ENCODE data around the gene THSD4. TPM values are rescaled to one million over a fixed set of nuclear protein-coding genes. Genes with fewer than 3 reads are reported as not detected.

THSD4 gene
- total RNA-seq, 4 donors from 2014 or later = 10.7 to 59.5 (median 49.0) TPM

DNA sequence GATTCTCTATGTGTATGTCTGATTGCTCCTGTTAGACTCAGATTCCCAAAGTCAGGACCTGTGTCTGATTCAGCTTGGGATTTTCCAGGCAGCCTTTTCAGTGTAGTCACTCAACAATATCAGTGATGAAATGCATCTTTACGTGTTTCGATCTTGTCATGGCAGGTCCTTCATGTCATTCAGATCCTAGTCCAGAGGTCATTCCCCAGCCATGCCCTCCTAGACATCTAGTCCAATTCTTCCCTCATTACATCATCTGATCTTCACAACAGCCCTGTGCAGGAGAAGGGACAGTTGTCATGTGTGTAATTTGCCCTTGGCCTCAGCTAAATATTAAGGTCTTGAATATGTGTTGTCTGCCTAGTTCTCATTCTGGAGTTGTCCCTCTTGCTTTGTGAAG lies 541.9 kb downstream of the THSD4 start:
- no peaks in the 10 kb centered on the region for H3K36me3 ChIP-seq
- TF ChIP-seq, protein P1, sequence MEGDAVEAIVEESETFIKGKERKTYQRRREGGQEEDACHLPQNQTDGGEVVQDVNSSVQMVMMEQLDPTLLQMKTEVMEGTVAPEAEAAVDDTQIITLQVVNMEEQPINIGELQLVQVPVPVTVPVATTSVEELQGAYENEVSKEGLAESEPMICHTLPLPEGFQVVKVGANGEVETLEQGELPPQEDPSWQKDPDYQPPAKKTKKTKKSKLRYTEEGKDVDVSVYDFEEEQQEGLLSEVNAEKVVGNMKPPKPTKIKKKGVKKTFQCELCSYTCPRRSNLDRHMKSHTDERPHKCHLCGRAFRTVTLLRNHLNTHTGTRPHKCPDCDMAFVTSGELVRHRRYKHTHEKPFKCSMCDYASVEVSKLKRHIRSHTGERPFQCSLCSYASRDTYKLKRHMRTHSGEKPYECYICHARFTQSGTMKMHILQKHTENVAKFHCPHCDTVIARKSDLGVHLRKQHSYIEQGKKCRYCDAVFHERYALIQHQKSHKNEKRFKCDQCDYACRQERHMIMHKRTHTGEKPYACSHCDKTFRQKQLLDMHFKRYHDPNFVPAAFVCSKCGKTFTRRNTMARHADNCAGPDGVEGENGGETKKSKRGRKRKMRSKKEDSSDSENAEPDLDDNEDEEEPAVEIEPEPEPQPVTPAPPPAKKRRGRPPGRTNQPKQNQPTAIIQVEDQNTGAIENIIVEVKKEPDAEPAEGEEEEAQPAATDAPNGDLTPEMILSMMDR (IDR thresholded peaks at IDR 0.05) = no peak
- no peak for TF ChIP-seq POLR2A (IDR thresholded peaks at IDR 0.05)
- no peak overlapping the region for H3K27ac ChIP-seq
- no peaks in the 10 kb centered on the region for H3K9me3 ChIP-seq
- no peaks in the 10 kb centered on the region for H3K4me1 ChIP-seq
- DNase-seq = no peak
- no peaks in the 10 kb centered on the region for H3K27me3 ChIP-seq
- no peak overlapping the region for H3K4me3 ChIP-seq

GRCh38 chr15:71658036-71658435 lies 542.8 kb downstream of the THSD4 start:
- TF ChIP-seq, protein P1 (IDR thresholded peaks at IDR 0.05) = no peak
- no peak for TF ChIP-seq POLR2A (IDR thresholded peaks at IDR 0.05)
- H3K4me3 ChIP-seq = no peak overlapping the region
- no peaks in the 10 kb centered on the region for H3K9me3 ChIP-seq
- no peaks in the 10 kb centered on the region for H3K4me1 ChIP-seq
- no peaks in the 10 kb centered on the region for H3K36me3 ChIP-seq
- H3K27ac ChIP-seq = no peak overlapping the region
- DNase-seq = no peak
- H3K27me3 ChIP-seq = no peaks in the 10 kb centered on the region

DNA sequence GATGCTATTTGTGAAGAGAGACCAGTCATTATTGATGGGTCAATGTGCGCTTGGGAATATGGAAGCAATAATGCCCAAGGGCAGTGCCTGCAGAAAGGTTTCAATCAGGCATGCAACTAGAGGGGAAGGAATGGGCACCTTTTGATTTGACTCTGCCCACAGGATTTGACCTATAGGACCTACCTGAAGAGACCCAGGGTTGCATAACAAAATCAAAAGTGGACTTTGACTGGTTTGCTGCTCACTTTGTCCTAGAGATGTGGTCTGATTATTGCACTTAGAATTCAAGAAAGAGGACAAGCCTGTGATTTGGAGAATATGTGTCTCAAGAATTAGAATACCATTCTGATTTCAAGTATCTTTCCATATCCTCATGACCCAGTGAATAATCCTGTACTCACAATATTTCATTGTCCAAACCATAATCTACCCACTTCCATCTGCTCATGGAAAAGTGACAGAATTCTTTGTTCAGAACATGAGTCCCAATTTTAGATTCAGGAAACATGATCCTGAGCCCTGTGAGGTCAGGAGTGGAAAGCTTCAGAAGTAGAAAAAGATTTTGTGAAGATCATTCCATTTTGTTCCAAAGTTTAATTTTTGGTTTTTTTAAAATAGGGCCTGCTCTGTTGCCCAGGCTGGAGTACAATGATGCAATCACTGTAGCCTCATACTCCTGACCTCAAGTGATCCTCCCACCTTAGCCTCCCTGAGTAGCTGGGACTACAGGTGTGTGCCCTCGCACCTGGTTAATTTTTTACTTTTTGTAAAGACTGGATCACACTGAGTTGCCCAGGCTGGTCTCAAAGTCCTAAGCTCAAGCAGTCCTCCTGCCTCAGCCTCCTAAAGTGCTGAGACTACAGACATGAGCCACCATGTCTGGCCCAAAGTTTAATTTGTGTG lies 543.8 kb downstream of the THSD4 start:
- no peak overlapping the region for H3K4me3 ChIP-seq
- H3K27ac ChIP-seq = no peak overlapping the region
- no peaks in the 10 kb centered on the region for H3K36me3 ChIP-seq
- no peak for TF ChIP-seq POLR2A (IDR thresholded peaks at IDR 0.05)
- TF ChIP-seq, protein P1 (IDR thresholded peaks at IDR 0.05) = no peak
- DNase-seq = no peak
- no peaks in the 10 kb centered on the region for H3K4me1 ChIP-seq
- no peaks in the 10 kb centered on the region for H3K9me3 ChIP-seq
- no peaks in the 10 kb centered on the region for H3K27me3 ChIP-seq

- H3K4me1 ChIP-seq = no peaks in the 10 kb centered on the region
- no peak for TF ChIP-seq POLR2A (IDR thresholded peaks at IDR 0.05)
- TF ChIP-seq, protein P1 (IDR thresholded peaks at IDR 0.05) = no peak
- H3K4me3 ChIP-seq = no peak overlapping the region
- H3K36me3 ChIP-seq = no peaks in the 10 kb centered on the region
- H3K9me3 ChIP-seq = no peaks in the 10 kb centered on the region
- H3K27me3 ChIP-seq = no peaks in the 10 kb centered on the region
- DNase-seq = no peak
- no peak overlapping the region for H3K27ac ChIP-seq
These were observed 544.4 kb downstream of the THSD4 start for GRCh38 chr15:71659730-71660067.

DNA sequence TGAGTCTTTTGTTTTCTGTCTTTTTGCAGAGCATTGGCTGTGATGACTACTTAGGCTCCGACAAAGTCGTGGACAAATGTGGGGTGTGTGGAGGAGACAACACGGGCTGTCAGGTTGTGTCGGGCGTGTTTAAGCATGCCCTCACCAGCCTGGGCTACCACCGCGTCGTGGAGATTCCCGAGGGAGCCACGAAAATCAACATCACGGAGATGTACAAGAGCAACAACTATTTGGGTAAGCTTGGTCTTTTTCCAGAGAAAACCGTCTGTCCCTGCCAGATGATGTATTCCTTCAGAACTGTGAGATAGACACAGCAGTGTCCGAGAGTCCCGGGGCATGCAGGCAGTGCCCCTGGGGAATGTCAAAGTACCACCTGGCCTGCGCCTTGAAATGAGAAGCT lies 545.2 kb downstream of the THSD4 start:
- DNase-seq = no peak
- Histone ChIP-seq H3K4me3 (no peak overlapping the region), H3K9me3 (no peaks in the 10 kb centered on the region), H3K4me1 (no peaks in the 10 kb centered on the region), H3K27ac (no peak overlapping the region), H3K36me3 (no peaks in the 10 kb centered on the region), H3K27me3 (no peaks in the 10 kb centered on the region)
- no peak for TF ChIP-seq POLR2A (IDR thresholded peaks at IDR 0.05)
- TF ChIP-seq, protein P1 (IDR thresholded peaks at IDR 0.05) = no peak
